ENCODE results near the gene SDK2.
A peak's percentile ranks its signal among the peaks of the same experiment; 100 is the strongest.
"Not testable (repeated sequence)": the region's sequence is repeated elsewhere in the genome, so short reads cannot be mapped to it uniquely, and the experiment has no call there.

Gene SDK2

DNA sequence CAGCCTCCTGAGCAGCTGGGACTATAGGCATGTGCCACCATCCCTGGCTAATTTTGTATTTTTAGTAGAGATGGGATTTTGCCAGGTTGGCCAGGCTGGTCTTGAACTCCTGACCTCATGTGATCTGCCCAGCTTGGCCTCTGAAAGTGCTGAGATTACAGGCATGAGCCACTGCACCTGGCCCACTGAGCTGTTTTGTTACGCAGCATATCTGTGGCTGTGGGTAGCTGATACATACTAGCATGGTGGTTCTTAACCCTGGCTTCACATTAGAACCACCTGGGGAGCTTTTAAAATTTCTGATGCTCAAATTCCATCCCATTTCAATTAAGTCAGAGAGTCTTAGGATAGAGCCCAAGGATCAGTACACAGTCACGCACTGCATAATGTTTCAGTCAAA lies 190.8 kb downstream of the SDK2 start:
- DNase-seq (ENCODE audit: low read depth) = not testable (repeated sequence)

GRCh38 chr17:73453090-73453489 lies 191.2 kb downstream of the SDK2 start:
- DNase-seq (ENCODE audit: low read depth) = no peak

DNA sequence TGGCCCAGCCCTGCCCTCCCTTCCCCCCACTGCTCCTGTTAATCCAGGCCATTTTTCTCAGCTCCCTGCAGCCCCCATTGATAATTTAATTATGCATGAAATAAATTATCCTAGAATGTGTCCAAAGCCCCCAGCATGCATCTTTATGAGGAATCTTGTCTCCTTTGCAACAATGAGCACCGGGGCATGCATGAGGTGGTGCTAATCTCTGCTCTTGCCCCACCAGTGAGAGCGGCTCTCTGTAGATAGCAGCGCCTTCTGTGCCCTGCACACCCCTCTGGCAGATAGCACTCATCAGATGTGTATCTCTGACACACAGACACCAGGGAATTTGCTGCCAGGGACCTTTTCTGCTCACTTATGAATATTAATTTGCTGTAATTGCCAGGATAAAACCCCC lies 192.2 kb downstream of the SDK2 start:
- DNase-seq (ENCODE audit: low read depth) = no peak

- no peak for DNase-seq (ENCODE audit: low read depth)
Measured at GRCh38 chr17:73447319-73447718, 196.9 kb downstream of the SDK2 start.

- DNase-seq (ENCODE audit: low read depth) = no peak
Measured at GRCh38 chr17:73446617-73447016, 197.6 kb downstream of the SDK2 start.

DNA sequence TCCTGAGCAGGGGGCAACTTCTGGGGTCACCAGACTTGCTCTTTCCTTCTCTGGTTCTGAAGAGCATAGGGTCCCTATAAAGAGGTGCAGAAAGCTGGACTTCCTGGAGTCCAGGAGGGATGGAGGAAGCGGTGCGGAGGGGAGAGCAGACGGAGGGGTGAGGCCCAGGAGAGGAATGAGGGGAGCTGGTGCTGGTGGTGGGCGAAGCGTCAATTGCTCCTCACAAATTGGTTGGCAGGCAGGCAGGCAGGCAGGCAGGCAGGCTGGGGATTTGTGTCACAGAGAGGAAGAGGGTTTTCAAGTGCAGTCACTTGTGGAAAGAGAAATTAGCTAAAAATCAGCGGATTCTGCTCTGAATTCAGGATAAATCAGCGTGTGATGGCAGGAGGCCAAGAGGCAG lies 198.8 kb downstream of the SDK2 start:
- DNase-seq (ENCODE audit: low read depth) = no peak

GRCh38 chr17:73444021-73444420 lies 200.2 kb downstream of the SDK2 start:
- no peak for DNase-seq (ENCODE audit: low read depth)

GRCh38 chr17:73439597-73439996 lies 204.6 kb downstream of the SDK2 start:
- no peak for DNase-seq (ENCODE audit: low read depth)

- DNase-seq (ENCODE audit: low read depth) = no peak
Measured at GRCh38 chr17:73437826-73438225, 206.4 kb downstream of the SDK2 start.

DNA sequence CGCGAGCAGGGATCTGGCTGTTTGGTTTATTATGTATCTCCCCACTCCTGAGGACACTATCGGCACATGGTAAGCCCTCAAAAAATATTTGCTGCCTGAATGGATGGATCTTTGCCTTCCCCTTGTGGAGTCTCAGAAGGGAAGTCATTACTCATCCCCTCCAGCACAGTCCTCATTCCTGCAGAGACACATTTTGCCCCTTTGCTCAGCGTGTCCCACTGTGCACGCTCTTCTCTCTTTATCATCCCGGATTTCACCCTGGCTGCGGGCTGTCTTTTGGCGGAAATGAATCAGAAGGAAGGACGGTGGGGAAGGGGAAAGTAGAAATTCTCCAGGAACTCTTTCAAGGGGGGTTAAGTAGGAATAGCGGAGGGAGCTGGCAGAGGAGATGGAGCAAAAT lies 207.3 kb downstream of the SDK2 start:
- no peak for DNase-seq (ENCODE audit: low read depth)

DNA sequence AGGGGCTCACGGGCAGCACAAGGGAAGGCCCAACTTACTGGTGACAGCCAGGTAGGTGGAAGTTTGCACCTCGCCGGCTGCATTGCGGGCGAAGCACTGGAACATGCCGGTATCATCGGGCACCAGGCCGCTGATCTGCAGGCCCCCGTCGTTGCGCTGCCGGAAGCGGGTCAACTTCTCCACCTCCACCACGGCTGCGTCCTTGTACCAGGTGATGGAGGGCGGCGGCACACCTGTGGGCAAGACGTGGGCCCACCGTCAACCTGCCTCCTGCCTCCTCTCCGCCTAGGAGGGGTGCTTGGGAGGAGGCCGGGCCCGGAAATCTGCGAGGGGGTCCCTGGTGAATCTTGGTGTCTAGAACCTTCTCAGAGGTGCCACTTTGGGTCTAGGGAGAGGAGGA lies 208.8 kb downstream of the SDK2 start:
- no peak for DNase-seq (ENCODE audit: low read depth)

- no peak for DNase-seq (ENCODE audit: low read depth)
Measured at GRCh38 chr17:73434154-73434553, 210.1 kb downstream of the SDK2 start.

DNA sequence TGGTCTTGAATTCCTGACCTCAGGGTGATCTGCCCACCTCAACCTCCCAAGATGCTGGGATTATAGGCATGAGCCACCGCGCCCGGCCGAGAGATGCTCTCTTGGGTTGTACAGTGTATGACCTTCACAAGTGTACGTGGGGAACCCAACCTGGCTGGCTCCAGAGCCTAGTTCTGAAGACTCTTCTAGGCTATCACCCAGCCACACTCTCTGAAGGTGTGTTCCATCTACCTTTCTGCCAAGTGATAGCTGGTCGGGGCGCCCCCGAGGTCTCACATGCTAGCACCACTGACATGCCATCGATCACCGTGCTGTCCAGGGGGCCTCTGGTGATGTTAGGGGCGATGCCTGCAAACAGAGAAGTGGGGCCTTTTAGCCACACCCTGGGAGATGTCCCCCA lies 210.7 kb downstream of the SDK2 start:
- no peak for DNase-seq (ENCODE audit: low read depth)

GRCh38 chr17:73432624-73433190 lies 211.5 kb downstream of the SDK2 start:
- DNase-seq (ENCODE audit: low read depth) = no peak

GRCh38 chr17:73431401-73432205 lies 212.6 kb downstream of the SDK2 start:
- DNase-seq (ENCODE audit: low read depth) = no peak

DNA sequence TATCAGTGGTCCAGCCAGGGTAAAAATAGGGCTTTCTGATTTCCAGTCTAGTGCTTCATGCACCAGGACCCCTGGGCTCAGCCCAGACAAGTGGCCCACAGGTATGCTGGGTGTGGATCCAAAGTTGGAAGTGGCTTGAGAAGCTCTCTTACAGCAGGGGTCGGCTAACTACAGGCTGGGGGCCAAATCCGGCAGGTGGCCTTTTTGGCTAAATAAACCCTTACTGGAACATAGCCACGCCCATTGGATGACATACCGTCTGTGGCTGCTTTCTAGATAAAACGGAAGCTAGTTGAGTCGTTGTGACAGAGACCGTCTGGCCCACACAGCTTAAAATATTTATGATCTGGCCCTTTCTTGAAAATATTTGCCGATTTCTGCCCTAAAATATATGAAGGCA lies 213.4 kb downstream of the SDK2 start:
- no peak for DNase-seq (ENCODE audit: low read depth)

DNA sequence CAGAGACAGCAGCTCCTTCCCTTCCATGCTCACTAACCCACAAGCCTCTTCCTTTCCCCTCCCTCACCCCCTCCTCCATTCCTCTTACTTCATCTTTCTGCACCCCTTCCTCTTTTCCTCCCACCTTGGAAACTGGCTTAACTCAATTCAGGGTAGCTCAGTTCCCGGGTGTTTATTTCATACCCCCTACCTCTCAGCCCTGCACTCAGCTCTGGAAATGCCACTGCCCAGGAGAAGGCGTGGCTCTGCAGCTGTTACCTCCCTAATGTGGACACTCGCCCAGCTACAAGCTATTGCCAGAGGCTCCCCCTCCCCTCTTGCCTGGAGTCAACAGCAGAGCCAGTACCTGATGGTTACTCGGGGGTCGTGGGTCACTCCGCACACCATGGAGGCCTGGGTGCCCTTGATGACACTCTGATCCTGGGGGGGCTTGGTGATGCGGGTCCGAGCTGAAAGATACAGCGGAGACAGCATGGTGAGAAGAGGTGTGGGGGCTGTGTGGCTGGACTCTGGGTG lies 214.0 kb downstream of the SDK2 start:
- DNase-seq (ENCODE audit: low read depth) = no peak

- peak; percentile 80 for DNase-seq (ENCODE audit: low read depth)
Measured at GRCh38 chr17:73429440-73430164, 214.6 kb downstream of the SDK2 start.

- no peak for DNase-seq (ENCODE audit: low read depth)
Measured at GRCh38 chr17:73427198-73427597, 217.0 kb downstream of the SDK2 start.

DNA sequence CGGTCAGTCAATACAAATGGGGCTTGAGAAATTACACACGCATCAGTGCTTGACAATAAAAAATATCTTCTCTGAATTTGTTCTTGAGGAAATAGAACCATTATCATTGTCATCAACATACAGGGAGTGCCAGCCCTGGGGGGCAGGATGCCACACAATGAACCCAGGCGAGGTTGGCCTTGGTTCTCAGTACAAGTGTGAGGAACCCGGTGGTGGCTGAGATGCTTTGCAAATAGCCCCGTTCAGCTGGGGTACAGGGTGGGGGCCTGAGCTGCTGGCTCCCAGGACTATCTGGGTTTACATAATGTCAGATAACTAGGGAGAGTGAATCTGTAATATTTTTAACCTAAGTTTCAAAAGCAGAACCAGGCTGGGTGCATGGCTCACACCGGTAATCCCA lies 219.7 kb downstream of the SDK2 start:
- DNase-seq (ENCODE audit: low read depth) = no peak

DNA sequence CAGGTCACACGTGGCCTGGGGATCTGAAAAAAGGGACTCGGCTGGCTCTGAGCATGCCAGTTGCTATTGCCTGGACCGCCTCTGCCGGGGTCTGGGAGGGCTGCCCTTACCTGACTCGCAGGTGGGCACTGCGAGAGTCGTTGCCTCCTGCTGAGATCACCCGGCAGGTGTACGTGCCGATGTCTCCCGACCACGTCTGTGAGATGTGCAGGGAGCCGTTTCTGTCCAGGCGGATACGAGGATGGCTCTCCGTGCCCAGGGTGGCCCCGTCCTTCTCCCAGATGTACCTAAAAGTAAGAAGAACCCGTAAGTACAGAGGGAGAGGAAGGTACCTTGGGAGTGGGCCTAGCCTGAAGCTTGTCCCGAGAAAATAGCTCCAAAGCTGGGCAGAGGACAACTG lies 220.4 kb downstream of the SDK2 start:
- no peak for DNase-seq (ENCODE audit: low read depth)

DNA sequence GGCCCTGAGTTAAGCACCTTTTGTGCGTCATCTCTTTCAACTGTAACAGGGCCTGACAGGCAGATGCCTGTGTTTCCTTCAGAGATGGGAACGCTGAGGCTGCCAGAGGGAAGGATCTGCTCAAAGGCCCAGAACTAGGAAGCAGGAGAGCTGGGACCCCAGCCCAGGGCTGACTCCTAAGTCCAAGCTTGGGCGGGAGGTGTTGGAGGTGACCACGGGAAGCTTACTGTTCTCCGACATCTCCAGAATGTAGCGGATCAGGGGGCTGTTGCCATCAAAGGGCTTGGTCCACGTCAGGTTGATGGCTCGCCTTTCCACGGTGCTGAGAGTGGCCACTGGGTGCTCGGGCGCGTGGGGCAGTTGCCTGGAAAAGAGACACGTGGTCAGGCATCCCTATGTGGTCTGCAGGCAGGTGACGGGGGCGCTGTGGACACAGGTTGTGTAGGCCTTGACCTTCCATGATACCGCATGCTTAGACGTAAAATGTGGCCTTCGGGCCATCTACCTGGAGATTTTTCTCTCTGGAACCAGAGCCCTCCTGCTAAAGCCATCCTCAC lies 221.0 kb downstream of the SDK2 start:
- no peak for DNase-seq (ENCODE audit: low read depth)

DNA sequence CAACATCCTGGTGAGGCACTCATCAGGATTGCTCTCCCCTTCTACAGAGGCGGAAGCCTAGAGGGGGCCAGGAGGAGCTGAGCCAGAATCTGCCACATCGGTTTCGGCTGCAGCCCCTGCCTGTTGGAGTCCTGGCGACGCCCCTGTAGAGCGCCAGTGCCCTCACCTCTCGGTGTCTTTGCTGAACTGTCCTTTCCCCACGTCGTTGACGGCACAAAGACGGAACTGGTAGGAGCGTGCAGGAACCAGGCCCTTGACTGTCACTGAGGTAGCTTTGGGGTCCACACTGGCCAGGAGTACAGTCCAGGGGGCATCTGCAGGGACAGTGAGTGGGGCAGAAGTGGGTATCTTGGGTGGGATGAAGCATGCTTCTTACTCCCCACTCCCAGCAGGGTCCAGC lies 222.1 kb downstream of the SDK2 start:
- no peak for DNase-seq (ENCODE audit: low read depth)
